Neural cell (in vitro differentiated cells): ENCODE measurements around the gene CAPN2. TPM values are rescaled to one million over a fixed set of nuclear protein-coding genes. Genes with fewer than 3 reads are reported as not detected.

Source experiments
- H2AFZ ChIP-seq: fragments of 200-600, 300-800 bp; sonication (generic), shearing (Covaris generic); 2 replicates; pipeline ENCODE4 v1.6.0; 2014; ENCODE audit warnings: low read depth, mild to moderate bottlenecking, antibody characterized with exemption, low read length, moderate library complexity
- H3F3A ChIP-seq: fragments of 200-600 bp; shearing (Covaris generic); 2 replicates; pipeline ENCODE4 v1.6.1; 2016; ENCODE audit warnings: mild to moderate bottlenecking, moderate library complexity, mixed read lengths, antibody characterized with exemption, low read length; ENCODE audit not compliant: insufficient read depth, poor library complexity, severe bottlenecking
- H3K27ac ChIP-seq: fragments of 200-600, 300-800 bp; sonication (generic), shearing (Covaris generic); 2 replicates; pipeline ENCODE4 v1.5.1; 2014; ENCODE audit warnings: mild to moderate bottlenecking, low read length, moderate library complexity
- H3K27me3 ChIP-seq: fragments of 300-800, 200-600 bp; sonication (generic), shearing (Covaris generic); 2 replicates; pipeline ENCODE4 v1.6.0; 2014; ENCODE audit warnings: mild to moderate bottlenecking, low read depth, low read length, moderate library complexity; ENCODE audit not compliant: insufficient read depth
- H3K36me3 ChIP-seq: fragments of 300-800, 200-600 bp; sonication (generic), shearing (Covaris generic); 2 replicates; pipeline ENCODE4 v1.5.1; 2014; ENCODE audit warnings: mild to moderate bottlenecking, antibody characterized with exemption, low read length, moderate library complexity; ENCODE audit not compliant: insufficient read depth
- H3K4me2 ChIP-seq: fragments of 300-800, 200-600 bp; sonication (generic), shearing (Covaris generic); 2 replicates; pipeline ENCODE4 v1.6.0; 2014; ENCODE audit warnings: mild to moderate bottlenecking, low read length
- H3K4me3 ChIP-seq: fragments of 300-800, 200-600 bp; sonication (generic), shearing (Covaris generic); 2 replicates; pipeline ENCODE4 v1.5.1; 2014; ENCODE audit warnings: mild to moderate bottlenecking, low read length, moderate library complexity
- H3K79me2 ChIP-seq: fragments of 200-600 bp; shearing (Covaris generic); replicated peaks from 2 replicates; pipeline ENCODE4 v1.6.0; 2014; ENCODE audit warnings: mild to moderate bottlenecking, low read length, moderate library complexity; ENCODE audit not compliant: insufficient read depth
- H3K9ac ChIP-seq: fragments of 300-800, 200-600 bp; sonication (generic), shearing (Covaris generic); 2 replicates; pipeline ENCODE4 v1.6.1; 2016; ENCODE audit warnings: mild to moderate bottlenecking, low read length, mixed read lengths
- H3K9me2 ChIP-seq: fragments of 200-600 bp; shearing (Covaris generic); 2 replicates; pipeline ENCODE4 v1.6.1; 2016; ENCODE audit warnings: mild to moderate bottlenecking, low read length, mixed read lengths; ENCODE audit not compliant: insufficient read depth
- H3K9me3 ChIP-seq: fragments of 200-600, 300-800 bp; sonication (generic), shearing (Covaris generic); 2 replicates; pipeline ENCODE4 v1.6.1; 2016; ENCODE audit warnings: mild to moderate bottlenecking, mixed run types, low read length, moderate library complexity, mixed read lengths
- H4K20me1 ChIP-seq: fragments of 200-600 bp; shearing (Covaris generic); 2 replicates; pipeline ENCODE4 v1.6.1; 2016; ENCODE audit warnings: mild to moderate bottlenecking, mixed run types; ENCODE audit not compliant: insufficient read depth
- EP300 ChIP-seq: fragments of 450-650 bp; conservative IDR thresholded peaks from 2 replicates; pipeline ENCODE4 v1.6.1; 2014; ENCODE audit warnings: antibody characterized with exemption, mild to moderate bottlenecking, moderate library complexity; ENCODE audit not compliant: poor library complexity, severe bottlenecking
- EZH2 ChIP-seq: fragments of 200-600, 300-800 bp; shearing (Covaris generic), sonication (generic); IDR thresholded peaks from 2 replicates; pipeline ENCODE4 v1.6.1; 2014; ENCODE audit warnings: antibody characterized with exemption, low read length, borderline replicate concordance, mild to moderate bottlenecking; ENCODE audit not compliant: insufficient read depth, poor library complexity, severe bottlenecking
- MXI1 ChIP-seq: fragments of 450-650 bp; conservative IDR thresholded peaks from 2 replicates; pipeline ENCODE4 v1.6.1; 2014; ENCODE audit warnings: antibody characterized with exemption, mild to moderate bottlenecking; ENCODE audit not compliant: poor library complexity, severe bottlenecking
- POLR2AphosphoS5 ChIP-seq: IDR thresholded peaks from 2 replicates; pipeline ENCODE4 v1.6.1; 2012
- RAD21 ChIP-seq: fragments of 450-650 bp; conservative IDR thresholded peaks from 2 replicates; pipeline ENCODE4 v1.6.1; 2014; ENCODE audit warnings: antibody characterized with exemption, mild to moderate bottlenecking, moderate library complexity
- SMC3 ChIP-seq: fragments of 450-650 bp; conservative IDR thresholded peaks from 2 replicates; pipeline ENCODE4 v1.6.1; 2014; ENCODE audit warnings: antibody characterized with exemption, mild to moderate bottlenecking, moderate library complexity; ENCODE audit not compliant: poor library complexity
- TAF1 ChIP-seq: IDR thresholded peaks from 2 replicates; pipeline ENCODE4 v1.6.1; 2012; ENCODE audit warnings: low read depth
- polyA plus RNA-seq: library from polyadenylated mRNA; depleted of rRNA; stranded (reverse); fragments of >200 nt; gene quantifications from 2 replicates; pipeline ENCODE4 v1.2.3, GENCODE V29; 2014
- TF ChIP-seq, protein P1 (sequence below): fragments of 450-650 bp; IDR thresholded peaks from 2 replicates; pipeline ENCODE4 v1.5.1; 2014; ENCODE audit warnings: antibody characterized with exemption, mild to moderate bottlenecking, moderate library complexity; ENCODE audit not compliant: poor library complexity, severe bottlenecking
- TF ChIP-seq, protein P2 (sequence below): IDR thresholded peaks from 2 replicates; pipeline ENCODE4 v1.6.1; 2012; ENCODE audit warnings: borderline replicate concordance

Gene CAPN2
- polyA plus RNA-seq, 1 donor from 2014 or later = 58.8 TPM

DNA sequence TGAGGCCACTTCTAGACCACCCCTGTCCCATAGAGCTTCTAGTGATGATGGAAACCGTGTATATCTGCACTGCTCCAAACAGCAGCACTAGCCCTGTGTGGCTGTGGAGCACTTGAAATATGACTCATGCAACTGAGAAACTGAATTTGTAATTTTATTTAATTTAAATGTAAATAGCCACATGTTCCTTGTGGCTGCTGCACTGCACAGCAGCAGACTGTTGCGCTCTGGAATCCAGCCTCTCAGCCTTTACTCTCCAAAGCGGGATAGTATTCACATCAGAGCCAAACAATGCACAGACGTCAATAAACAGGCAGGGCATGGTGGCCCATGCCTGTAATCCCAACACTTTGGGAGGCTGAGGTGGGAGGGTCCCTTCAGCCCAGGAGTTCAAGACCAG lies 12.0 kb downstream of the CAPN2 start:
- Histone ChIP-seq H3K9me3 (no peaks in the 10 kb centered on the region), H3K9me2 (no peaks in the 10 kb centered on the region), H3K4me2 (no peak overlapping the region), H3K36me3 (no peaks in the 10 kb centered on the region), H3K27me3 (no peaks in the 10 kb centered on the region), H3F3A (no peaks in the 10 kb centered on the region), H2AFZ (no peak overlapping the region), H3K27ac (no peak overlapping the region), H3K79me2 (no peaks in the 10 kb centered on the region), H4K20me1 (no peaks in the 10 kb centered on the region), H3K4me3 (no peak overlapping the region), H3K9ac (no peak overlapping the region)
- TF ChIP-seq, protein P1, sequence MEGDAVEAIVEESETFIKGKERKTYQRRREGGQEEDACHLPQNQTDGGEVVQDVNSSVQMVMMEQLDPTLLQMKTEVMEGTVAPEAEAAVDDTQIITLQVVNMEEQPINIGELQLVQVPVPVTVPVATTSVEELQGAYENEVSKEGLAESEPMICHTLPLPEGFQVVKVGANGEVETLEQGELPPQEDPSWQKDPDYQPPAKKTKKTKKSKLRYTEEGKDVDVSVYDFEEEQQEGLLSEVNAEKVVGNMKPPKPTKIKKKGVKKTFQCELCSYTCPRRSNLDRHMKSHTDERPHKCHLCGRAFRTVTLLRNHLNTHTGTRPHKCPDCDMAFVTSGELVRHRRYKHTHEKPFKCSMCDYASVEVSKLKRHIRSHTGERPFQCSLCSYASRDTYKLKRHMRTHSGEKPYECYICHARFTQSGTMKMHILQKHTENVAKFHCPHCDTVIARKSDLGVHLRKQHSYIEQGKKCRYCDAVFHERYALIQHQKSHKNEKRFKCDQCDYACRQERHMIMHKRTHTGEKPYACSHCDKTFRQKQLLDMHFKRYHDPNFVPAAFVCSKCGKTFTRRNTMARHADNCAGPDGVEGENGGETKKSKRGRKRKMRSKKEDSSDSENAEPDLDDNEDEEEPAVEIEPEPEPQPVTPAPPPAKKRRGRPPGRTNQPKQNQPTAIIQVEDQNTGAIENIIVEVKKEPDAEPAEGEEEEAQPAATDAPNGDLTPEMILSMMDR = no peak
- TF ChIP-seq RAD21 (no peak), EZH2 (no peak), TAF1 (no peak), SMC3 (no peak), EP300 (no peak), POLR2AphosphoS5 (no peak), MXI1 (no peak)
- TF ChIP-seq, protein P2, sequence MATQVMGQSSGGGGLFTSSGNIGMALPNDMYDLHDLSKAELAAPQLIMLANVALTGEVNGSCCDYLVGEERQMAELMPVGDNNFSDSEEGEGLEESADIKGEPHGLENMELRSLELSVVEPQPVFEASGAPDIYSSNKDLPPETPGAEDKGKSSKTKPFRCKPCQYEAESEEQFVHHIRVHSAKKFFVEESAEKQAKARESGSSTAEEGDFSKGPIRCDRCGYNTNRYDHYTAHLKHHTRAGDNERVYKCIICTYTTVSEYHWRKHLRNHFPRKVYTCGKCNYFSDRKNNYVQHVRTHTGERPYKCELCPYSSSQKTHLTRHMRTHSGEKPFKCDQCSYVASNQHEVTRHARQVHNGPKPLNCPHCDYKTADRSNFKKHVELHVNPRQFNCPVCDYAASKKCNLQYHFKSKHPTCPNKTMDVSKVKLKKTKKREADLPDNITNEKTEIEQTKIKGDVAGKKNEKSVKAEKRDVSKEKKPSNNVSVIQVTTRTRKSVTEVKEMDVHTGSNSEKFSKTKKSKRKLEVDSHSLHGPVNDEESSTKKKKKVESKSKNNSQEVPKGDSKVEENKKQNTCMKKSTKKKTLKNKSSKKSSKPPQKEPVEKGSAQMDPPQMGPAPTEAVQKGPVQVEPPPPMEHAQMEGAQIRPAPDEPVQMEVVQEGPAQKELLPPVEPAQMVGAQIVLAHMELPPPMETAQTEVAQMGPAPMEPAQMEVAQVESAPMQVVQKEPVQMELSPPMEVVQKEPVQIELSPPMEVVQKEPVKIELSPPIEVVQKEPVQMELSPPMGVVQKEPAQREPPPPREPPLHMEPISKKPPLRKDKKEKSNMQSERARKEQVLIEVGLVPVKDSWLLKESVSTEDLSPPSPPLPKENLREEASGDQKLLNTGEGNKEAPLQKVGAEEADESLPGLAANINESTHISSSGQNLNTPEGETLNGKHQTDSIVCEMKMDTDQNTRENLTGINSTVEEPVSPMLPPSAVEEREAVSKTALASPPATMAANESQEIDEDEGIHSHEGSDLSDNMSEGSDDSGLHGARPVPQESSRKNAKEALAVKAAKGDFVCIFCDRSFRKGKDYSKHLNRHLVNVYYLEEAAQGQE = no peak

DNA sequence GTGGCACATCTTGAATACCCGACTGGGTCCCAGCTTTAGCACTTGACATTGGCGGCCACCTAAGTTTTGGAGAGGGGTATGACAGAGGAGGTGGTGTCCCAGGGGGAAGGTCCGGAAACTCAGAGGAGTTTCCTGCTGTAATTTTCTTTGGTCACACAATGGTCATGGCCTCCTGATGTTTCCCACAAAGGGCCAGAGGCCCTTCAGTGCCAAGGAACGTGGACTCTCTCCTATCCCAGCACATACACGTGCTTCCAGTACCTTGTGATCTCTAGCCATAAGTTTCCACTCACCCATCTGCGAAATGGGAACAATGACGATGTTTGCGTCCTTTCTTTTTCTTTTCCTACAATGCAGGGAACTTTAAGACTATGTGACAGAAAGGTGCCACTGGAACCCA lies 13.2 kb downstream of the CAPN2 start:
- Histone ChIP-seq H3K9me2 (no peaks in the 10 kb centered on the region), H3K4me3 (no peak overlapping the region), H3K79me2 (no peaks in the 10 kb centered on the region), H3K27me3 (no peaks in the 10 kb centered on the region), H4K20me1 (no peaks in the 10 kb centered on the region), H3K4me2 (no peak overlapping the region), H3K36me3 (no peaks in the 10 kb centered on the region), H3K9ac (no peak overlapping the region), H3K27ac (no peak overlapping the region), H3K9me3 (no peaks in the 10 kb centered on the region), H2AFZ (no peak overlapping the region), H3F3A (no peaks in the 10 kb centered on the region)
- no peak for TF ChIP-seq TAF1

GRCh38 chr1:223726380-223727001 lies 14.2 kb downstream of the CAPN2 start:
- Histone ChIP-seq H4K20me1 (no peaks in the 10 kb centered on the region), H3K4me2 (no peak overlapping the region), H3K79me2 (no peaks in the 10 kb centered on the region), H3K4me3 (no peak overlapping the region), H3K9me2 (no peaks in the 10 kb centered on the region), H3F3A (no peaks in the 10 kb centered on the region), H3K27ac (no peak overlapping the region), H3K9ac (no peak overlapping the region), H3K9me3 (no peaks in the 10 kb centered on the region), H3K27me3 (no peaks in the 10 kb centered on the region), H2AFZ (no peak overlapping the region), H3K36me3 (no peaks in the 10 kb centered on the region)
- TF ChIP-seq, protein P2 = no peak
- TF ChIP-seq TAF1 (no peak), MXI1 (no peak), POLR2AphosphoS5 (no peak), RAD21 (no peak), SMC3 (no peak), EP300 (no peak), EZH2 (no peak)
- TF ChIP-seq, protein P1 = no peak
